DMS153 (cell line): Measurements from ENCODE around the gene PSMG2.
A peak's percentile ranks its signal among the peaks of the same experiment; 100 is the strongest.
"Not testable (repeated sequence)": the region's sequence is repeated elsewhere in the genome, so short reads cannot be mapped to it uniquely, and the experiment has no call there.

Experiments used
- DNase-seq: peaks from one replicate; lab custom pipeline; 2025; lab: John Stamatoyannopoulos, UW

Gene PSMG2

GRCh38 chr18:12722731-12723130 lies 19.9 kb downstream of the PSMG2 start:
- DNase-seq = no peak

- no peak for DNase-seq
These were observed 23.5 kb downstream of the PSMG2 start for GRCh38 chr18:12726331-12726730.

- peak; percentile 8 for DNase-seq
These were observed 24.1 kb downstream of the PSMG2 start for GRCh38 chr18:12726774-12727550.

- no peak for DNase-seq
These were observed 34.5 kb downstream of the PSMG2 start for GRCh38 chr18:12737243-12737902.

GRCh38 chr18:12741351-12741750 lies 38.5 kb downstream of the PSMG2 start:
- peak; percentile 65 for DNase-seq

GRCh38 chr18:12742453-12742852 lies 39.6 kb downstream of the PSMG2 start:
- no peak for DNase-seq

- no peak for DNase-seq
These were observed 41.3 kb downstream of the PSMG2 start for GRCh38 chr18:12744103-12744502.

- no peak for DNase-seq
These were observed 42.4 kb downstream of the PSMG2 start for GRCh38 chr18:12745095-12745795.

GRCh38 chr18:12747530-12748315 lies 44.9 kb downstream of the PSMG2 start:
- no peak for DNase-seq

GRCh38 chr18:12748671-12749070 lies 45.8 kb downstream of the PSMG2 start:
- no peak for DNase-seq

GRCh38 chr18:12749121-12749520 lies 46.3 kb downstream of the PSMG2 start:
- no peak for DNase-seq

GRCh38 chr18:12750076-12750714 lies 47.4 kb downstream of the PSMG2 start:
- no peak for DNase-seq

- DNase-seq = no peak
These were observed 48.1 kb downstream of the PSMG2 start for GRCh38 chr18:12750715-12751502.

GRCh38 chr18:12751503-12751884 lies 48.7 kb downstream of the PSMG2 start:
- no peak for DNase-seq

- DNase-seq = no peak
These were observed 49.0 kb downstream of the PSMG2 start for GRCh38 chr18:12751891-12752290.

GRCh38 chr18:12754511-12754910 lies 51.7 kb downstream of the PSMG2 start:
- no peak for DNase-seq

- DNase-seq = not testable (repeated sequence)
These were observed 52.8 kb downstream of the PSMG2 start for GRCh38 chr18:12755606-12756005.

GRCh38 chr18:12756619-12757239 lies 53.9 kb downstream of the PSMG2 start:
- not testable (repeated sequence) for DNase-seq

GRCh38 chr18:12758566-12758965 lies 55.7 kb downstream of the PSMG2 start:
- not testable (repeated sequence) for DNase-seq

GRCh38 chr18:12765126-12765525 lies 62.3 kb downstream of the PSMG2 start:
- DNase-seq = no peak
